ENCODE data around the gene WRNIP1.

Gene WRNIP1

DNA sequence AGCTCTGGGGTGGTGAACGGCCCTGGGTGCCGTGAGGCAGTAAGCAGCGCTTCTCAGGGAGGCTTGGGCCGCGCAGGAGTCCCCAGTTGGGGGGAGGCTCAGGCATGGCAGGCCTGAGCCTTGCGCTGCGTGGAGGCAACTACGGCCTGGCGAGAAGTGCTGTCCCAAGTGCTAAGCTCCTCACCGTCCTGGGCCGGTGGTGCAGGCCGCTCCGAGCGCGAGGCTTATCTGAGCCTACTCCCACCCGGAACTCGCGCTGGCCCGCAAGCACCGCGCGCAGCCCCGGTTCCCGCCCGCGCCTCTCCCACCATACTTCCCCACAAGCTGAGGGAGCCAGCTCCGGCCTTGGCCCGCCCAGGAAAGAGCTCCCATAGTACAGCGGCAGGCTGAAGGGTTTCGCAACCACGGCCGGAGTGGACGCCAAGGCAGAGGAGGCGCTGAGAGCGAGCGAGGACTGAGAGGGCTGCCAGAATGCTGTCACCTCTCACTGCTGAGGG lies 1.8 kb upstream of the WRNIP1 start:
- DNase-seq (ENCODE audit: low read depth): no peak

- DNase-seq (ENCODE audit: low read depth): no peak
Observed at GRCh38 chr6:2763876-2764540, 1.2 kb upstream of the WRNIP1 start.

GRCh38 chr6:2764610-2765165 lies 505 bp upstream of the WRNIP1 start:
- no peak for DNase-seq (ENCODE audit: low read depth)

DNA sequence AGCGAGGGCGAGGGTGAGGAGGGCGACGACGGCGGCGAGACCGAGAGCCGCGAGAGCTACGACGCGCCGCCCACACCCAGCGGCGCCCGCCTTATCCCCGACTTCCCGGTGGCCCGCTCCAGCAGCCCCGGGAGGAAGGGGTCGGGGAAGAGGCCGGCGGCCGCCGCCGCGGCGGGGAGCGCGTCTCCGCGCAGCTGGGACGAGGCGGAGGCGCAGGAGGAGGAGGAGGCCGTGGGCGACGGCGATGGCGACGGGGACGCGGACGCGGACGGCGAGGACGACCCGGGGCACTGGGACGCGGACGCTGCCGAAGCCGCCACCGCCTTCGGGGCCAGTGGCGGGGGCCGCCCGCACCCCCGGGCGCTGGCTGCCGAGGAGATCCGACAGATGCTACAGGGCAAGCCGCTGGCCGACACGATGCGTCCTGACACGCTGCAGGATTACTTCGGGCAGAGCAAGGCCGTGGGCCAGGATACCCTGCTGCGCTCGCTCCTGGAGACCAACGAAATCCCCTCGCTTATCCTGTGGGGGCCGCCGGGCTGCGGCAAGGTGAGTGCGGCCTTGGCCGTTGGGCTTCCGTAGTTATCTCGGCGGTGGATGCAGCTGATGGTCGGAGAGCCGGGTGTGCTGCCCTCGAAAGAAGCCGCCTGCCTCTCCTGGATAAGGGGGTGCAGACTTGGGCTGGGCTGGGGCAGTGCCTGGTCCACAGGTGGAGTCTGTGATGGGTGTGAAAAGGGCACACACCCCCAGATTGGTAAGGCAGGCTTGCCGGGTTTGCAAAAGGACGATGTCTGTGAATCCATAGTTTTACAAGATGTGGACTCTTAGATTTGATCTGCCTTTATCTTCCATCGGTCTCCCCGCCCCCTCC lies 938 bp downstream of the WRNIP1 start:
- no peak for DNase-seq (ENCODE audit: low read depth)

- DNase-seq (ENCODE audit: low read depth): no peak
Observed at GRCh38 chr6:2766767-2767656, 1.8 kb downstream of the WRNIP1 start.

DNA sequence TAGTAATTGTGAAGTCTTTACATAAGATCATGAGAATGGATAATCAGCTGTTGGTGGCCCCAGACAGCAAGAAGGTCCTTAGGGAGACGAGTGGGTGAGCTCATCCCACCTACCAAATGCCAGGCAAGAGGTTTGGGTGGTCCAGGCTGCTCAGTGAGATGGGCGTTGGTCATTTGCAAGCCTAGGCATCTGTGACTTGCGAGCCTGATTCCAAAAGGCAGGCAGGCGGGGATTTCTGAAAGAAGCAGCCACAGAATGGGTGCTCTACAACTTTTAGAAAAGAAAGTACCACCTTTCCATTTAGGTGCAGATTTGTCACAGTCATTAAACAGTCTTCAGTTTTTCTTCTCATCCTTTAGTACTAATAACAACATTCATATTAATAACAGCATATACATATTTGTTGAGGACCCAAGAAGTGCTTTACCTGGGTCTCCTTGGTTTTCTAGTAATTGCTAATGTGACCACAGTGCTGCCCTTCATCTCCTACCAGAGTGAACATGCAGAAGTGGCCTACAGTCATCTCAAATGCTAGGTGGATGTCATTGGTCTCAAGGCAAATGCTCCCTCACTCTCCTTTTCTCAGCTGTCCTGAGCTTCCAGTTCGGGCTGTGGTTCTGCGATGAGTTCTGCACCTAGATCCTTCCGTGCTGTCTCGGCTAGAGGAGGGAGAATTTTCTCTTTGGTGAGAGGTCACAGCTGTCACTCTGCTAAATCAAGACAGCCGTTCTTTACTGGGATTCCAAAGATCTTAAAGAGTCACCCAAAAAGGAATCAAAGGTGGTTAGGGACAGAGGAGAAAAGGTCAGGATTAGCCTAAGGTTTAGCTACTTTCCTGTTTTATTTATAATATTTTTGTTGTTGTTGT lies 2.7 kb downstream of the WRNIP1 start:
- DNase-seq (ENCODE audit: low read depth): no peak

DNA sequence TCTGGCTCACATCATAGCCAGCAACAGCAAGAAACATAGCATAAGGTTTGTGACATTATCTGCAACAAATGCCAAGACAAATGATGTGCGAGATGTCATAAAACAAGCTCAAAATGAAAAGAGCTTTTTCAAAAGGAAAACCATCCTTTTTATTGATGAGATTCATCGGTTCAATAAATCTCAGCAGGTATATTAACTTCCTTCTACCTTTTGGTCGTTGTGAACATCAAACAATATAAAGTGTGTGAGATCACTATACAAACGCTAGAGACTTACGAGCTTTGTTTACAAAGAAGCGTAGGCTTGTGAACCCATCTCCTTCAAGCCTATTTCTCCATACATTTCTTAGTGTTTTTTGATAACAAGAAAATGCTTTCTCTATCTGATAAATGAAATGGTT lies 3.5 kb downstream of the WRNIP1 start:
- no peak for DNase-seq (ENCODE audit: low read depth)

DNA sequence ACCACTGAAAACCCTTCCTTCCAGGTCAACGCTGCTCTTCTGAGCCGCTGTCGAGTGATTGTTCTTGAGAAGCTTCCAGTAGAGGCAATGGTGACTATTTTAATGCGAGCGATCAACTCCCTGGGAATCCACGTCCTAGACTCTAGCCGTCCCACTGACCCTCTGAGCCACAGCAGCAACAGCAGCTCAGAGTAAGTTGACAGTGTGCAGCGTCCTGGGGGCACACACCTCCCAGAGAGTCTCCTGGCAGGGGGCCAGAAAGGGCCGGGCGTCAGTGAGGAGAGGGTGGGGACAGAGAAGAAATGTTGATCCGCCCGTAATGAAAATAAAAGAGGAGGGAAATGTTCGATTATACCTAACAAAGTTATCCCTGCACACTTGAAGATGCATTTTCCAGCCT lies 5.0 kb downstream of the WRNIP1 start:
- no peak for DNase-seq (ENCODE audit: low read depth)

- no peak for DNase-seq (ENCODE audit: low read depth)
Observed at GRCh38 chr6:2771079-2771478, 5.9 kb downstream of the WRNIP1 start.

DNA sequence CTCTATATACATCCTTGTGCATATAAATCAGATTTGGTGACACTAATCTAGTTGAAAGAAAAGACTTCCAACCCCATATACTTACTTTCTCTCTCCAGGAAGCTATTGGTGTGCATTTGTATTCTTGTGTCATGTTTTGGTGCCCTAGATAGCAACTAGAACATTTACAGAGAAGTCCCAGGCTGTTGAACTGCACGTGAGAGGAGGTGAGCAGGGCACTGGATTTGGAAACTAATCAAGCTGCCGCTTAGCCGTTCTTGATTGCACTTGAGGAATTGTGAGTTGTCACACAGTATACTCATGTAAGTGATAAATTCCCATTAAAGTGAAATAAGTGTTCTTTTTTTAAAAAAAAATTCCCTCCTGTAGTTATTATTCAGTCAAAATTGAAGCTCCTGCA lies 7.6 kb downstream of the WRNIP1 start:
- DNase-seq (ENCODE audit: low read depth): no peak

GRCh38 chr6:2773449-2773848 lies 8.3 kb downstream of the WRNIP1 start:
- DNase-seq (ENCODE audit: low read depth): no peak

DNA sequence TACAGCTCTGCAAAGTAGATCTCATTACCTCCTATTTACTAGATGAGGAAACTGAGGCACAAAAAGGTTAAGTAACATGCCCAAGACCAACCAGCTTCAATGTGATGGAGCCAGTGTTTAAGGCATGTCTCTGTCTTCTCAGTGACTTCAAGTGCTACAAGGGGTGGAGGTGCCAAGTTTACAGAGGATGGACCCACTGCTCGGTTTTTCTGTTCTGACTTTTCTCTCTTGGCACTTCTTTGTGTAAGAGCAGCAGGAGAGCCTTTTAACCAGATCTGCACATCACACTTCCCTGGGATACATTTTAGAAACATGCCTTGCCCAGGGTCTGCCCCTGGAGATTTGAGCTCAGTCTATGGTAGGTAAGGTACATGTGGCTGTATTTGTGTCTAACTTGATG lies 9.8 kb downstream of the WRNIP1 start:
- no peak for DNase-seq (ENCODE audit: low read depth)

- DNase-seq (ENCODE audit: low read depth): no peak
Observed at GRCh38 chr6:2777249-2777648, 12.1 kb downstream of the WRNIP1 start.

- no peak for DNase-seq (ENCODE audit: low read depth)
Observed at GRCh38 chr6:2780102-2780737, 15.0 kb downstream of the WRNIP1 start.

DNA sequence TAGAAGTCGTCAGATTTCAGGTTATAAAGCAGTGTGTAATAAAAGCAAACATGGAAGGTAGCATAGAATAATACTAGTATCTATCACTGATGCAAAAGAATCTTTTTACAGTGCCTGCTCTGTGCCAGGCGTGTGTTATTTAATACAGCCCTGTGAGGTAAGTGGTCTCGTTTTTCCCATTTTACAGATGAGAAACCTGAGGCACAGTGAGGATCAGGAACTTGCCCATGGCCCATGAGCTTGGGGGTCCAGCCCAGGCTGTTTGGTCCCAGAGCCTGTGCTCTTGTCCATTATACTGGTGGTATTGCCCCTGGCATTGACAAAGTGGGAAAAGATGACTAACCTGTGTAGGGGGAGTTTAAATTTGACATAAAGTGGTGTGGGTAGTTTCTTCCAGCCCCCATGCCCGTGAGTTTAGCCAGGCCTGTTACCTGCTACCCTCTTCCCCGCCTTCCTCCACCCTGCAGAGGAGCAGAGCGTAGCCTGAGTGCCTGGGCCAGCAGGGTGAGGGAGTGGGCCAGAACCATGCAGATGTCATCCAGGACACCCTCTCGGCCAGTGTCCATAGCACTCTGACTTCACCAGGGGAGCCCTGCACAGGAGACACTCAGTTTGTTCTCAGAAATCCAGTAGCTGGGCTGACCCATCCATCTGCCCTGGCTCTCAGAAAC lies 16.6 kb downstream of the WRNIP1 start:
- no peak for DNase-seq (ENCODE audit: low read depth)

DNA sequence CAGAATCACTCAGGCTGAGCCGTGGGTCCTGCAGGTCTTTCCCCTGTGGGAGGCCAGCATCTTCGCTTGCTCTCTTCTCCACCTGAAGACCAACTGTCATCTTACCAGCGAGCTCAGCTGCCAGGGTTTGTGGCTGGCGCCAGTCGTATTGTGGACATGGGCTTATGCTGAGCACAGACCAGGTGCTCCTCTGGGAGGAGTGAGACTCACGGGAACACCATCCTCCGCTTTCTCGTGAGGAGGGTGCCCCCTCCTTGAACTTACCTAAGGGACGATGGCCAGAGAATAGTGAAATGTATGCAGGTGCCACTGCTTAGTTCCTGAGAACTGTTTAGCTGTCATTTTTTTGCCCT lies 17.1 kb downstream of the WRNIP1 start:
- DNase-seq (ENCODE audit: low read depth): no peak

- DNase-seq (ENCODE audit: low read depth): no peak
Observed at GRCh38 chr6:2782825-2783187, 17.6 kb downstream of the WRNIP1 start.

DNA sequence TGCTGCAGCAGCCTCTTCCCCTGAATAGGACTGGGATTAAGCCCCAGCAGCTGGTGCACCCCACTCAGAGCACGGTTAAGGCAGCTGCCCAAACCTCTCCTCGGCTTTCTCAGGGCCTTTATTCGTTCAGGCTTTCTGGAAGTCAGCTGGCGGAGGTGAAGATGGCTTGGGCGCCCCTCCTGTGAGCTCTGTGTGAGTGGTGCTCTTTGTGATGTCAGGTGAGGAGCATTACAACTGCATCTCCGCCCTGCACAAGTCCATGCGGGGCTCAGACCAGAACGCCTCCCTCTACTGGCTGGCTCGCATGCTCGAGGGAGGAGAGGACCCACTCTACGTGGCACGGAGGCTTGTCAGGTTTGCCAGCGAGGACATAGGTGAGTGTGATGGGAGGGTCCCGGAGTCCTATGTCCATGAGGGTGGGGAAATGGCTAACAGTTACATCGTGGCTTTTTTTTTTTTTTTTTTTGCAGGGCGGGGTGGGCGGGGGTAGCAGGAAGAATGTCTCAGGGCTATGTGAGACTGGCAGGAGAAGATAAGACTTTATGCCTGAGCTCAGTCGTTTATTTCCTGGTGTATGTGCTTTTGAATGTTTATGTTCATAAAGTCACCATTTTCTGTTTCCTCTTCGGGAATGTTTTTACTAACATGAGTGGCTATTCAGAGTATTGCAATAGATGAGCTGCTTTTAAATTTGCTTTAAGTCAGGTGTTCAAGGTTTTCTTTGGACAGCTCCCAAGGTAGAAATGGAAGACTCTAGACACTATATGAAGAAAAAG lies 18.2 kb downstream of the WRNIP1 start:
- DNase-seq (ENCODE audit: low read depth): no peak

- DNase-seq (ENCODE audit: low read depth): no peak
Observed at GRCh38 chr6:2784061-2784460, 18.9 kb downstream of the WRNIP1 start.

All from HS-27A (cell line).